GM19463 (cell line): ENCODE results near the gene INO80C.

Experiments
- ATAC-seq: cut with Tn5 transposase; IDR thresholded peaks from one replicate; pipeline ENCODE4 v1.9.1; 2021; ENCODE audit warnings: mild to moderate bottlenecking, moderate library complexity; ENCODE audit not compliant: unreplicated experiment

Gene INO80C

GRCh38 chr18:35497370-35498197 is at the start of gene INO80C:
TSS of gene INO80C (minus strand) at chr18:35497960. CDS start at chr18:35497874, 86 bp downstream.
- ATAC-seq = peak; percentile 95

- ATAC-seq = no peak
Observed at GRCh38 chr18:35547008-35547605, 49.3 kb upstream of the INO80C start.

- ATAC-seq = no peak
Observed at GRCh38 chr18:35542356-35542755, 44.6 kb upstream of the INO80C start.

- ATAC-seq = no peak
Observed at GRCh38 chr18:35535297-35535696, 37.5 kb upstream of the INO80C start.

- ATAC-seq = no peak
Observed at GRCh38 chr18:35533916-35534405, 36.2 kb upstream of the INO80C start.

- ATAC-seq = no peak
Observed at GRCh38 chr18:35528749-35529274, 31.1 kb upstream of the INO80C start.

GRCh38 chr18:35526495-35527059 is 28.8 kb upstream of the INO80C start:
- ATAC-seq = no peak

GRCh38 chr18:35525795-35526494 is 28.2 kb upstream of the INO80C start:
- ATAC-seq = no peak

- ATAC-seq = no peak
Observed at GRCh38 chr18:35524226-35524625, 26.5 kb upstream of the INO80C start.

- no peak for ATAC-seq
Observed at GRCh38 chr18:35522130-35522959, 24.6 kb upstream of the INO80C start.

- ATAC-seq = no peak
Observed at GRCh38 chr18:35521133-35521532, 23.4 kb upstream of the INO80C start.

GRCh38 chr18:35519148-35519899 is 21.6 kb upstream of the INO80C start:
- ATAC-seq = no peak

GRCh38 chr18:35517715-35518114 is 20.0 kb upstream of the INO80C start:
- no peak for ATAC-seq

- ATAC-seq = no peak
Observed at GRCh38 chr18:35516789-35517188, 19.0 kb upstream of the INO80C start.

- ATAC-seq = no peak
Observed at GRCh38 chr18:35516351-35516750, 18.6 kb upstream of the INO80C start.

- ATAC-seq = no peak
Observed at GRCh38 chr18:35515460-35516130, 17.8 kb upstream of the INO80C start.

GRCh38 chr18:35514752-35515459 is 17.1 kb upstream of the INO80C start:
- no peak for ATAC-seq

- ATAC-seq = no peak
Observed at GRCh38 chr18:35514283-35514682, 16.5 kb upstream of the INO80C start.
